Mesenteric fat pad (tissue), 1 donor: ENCODE data around the gene TRPV5. TPM values are rescaled to one million over a fixed set of nuclear protein-coding genes. Genes with fewer than 3 reads are reported as not detected.

Experiments used
- DNase-seq: peaks from one replicate; pipeline ENCODE4 v3.0.0-alpha.2; 2020; ENCODE audit warnings: low spot score
- total RNA-seq: library from RNA; stranded (reverse); fragmentation: NEBNext Ultra II Directional; extraction: Animal tissue kit (Norgen Biotek cat#: 25700); gene quantifications from one replicate; pipeline ENCODE4 v1.2.1, GENCODE V29; 2021
- donor health status: DM: yes; HTN: yes; CAD: no.

Gene TRPV5
- total RNA-seq, 1 donor from 2014 or later: not detected

DNA sequence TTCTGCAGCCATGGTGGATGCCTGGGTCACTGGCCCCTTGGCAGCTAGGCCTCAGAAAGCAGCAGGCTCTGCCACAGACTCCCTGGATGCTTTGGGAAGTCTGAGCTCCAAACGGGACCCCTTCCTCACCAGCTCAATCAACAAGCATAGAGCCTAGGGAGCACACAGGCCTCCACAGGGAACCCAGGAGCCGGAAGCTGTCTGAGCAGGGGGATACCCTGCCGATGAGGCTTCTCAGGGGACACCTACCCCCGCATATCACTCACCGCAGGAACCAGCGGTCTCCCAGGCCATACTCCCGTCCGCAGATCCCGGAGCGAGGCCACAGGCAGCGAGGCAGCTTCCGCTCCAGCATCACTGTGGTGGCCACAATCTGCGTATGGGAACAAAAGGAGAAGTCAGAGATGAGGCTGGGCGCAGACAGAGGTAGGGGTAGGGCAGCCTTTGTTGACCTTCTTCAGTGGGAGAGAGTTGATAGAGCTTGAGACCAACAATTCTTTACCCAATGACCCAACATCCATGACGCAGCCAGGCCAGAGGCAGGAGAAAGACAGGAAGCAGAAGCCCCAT lies 61.4 kb downstream of the TRPV5 start:
- peak; percentile 57 for DNase-seq

DNA sequence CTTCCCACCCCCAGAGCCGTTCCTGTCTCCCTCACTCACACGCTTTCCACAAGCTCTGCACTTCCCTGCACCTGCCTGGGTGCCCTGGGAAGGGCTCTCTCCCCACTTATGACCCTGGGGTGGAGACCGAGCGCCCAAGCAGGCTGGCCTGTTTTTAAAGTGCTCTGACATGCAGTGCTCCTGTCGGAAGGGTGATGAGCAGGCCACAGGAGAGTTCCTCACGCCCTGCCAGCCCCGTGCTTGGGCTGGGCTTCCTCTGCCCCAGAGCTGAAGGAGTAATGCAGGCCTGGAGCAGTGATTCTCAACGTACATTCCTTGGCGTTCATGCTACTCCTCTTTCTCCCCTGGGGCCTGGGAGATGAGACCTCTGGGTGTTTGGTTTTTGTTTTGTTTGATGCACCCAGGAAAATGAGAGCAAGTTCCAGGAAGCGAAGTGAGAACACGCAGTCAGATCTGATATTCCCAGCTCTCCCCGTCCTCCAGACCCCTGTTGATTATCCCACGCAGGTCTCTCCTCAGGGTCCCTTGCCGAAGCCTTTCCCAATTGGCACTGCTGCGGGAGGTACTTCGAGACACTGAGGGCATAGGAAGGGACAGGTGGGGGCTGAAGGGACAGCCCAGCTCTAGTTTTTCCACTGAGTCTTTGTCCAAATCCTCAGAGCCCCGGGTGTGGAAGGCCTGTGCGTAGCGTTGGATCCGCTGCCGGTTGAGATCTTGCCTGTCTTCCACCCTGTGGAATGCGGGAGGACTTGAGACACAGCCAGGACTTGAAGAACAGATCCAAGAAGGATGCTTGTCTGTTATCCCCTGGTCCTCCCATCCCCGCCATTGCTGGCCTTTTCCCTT lies 62.1 kb downstream of the TRPV5 start:
- peak; percentile 65 for DNase-seq

DNA sequence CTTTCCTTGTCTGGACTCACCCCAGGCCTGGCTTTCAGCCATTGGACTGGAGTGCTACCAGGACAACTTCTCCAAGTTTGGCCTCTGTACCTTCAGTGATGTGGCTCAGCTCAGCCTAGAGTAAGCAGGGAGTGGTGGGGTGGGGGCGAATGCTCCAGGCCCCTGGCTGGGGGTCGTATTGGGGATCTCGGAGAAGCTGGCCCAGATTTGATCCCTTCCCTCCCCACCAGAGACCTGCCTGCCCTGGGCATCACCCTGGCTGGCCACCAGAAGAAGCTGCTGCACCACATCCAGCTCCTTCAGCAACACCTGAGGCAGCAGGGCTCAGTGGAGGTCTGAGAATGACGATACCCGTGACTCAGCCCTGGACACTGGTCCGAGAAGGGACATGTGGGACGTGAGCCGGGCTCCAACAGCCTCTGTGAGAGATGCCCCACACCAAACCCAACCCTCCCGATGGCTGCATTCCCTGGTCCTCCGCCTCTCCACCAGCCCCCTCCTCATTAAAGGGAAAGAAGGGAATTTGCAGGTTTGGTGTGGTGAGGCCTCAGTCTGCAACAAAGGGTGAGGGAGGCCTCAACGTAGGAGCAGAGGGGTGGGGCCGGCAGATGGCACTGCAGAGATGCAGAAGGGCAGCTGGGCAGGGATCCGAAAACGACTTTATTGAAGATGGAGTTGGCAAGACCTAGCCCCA lies 62.8 kb downstream of the TRPV5 start:
- peak; percentile 84 for DNase-seq

DNA sequence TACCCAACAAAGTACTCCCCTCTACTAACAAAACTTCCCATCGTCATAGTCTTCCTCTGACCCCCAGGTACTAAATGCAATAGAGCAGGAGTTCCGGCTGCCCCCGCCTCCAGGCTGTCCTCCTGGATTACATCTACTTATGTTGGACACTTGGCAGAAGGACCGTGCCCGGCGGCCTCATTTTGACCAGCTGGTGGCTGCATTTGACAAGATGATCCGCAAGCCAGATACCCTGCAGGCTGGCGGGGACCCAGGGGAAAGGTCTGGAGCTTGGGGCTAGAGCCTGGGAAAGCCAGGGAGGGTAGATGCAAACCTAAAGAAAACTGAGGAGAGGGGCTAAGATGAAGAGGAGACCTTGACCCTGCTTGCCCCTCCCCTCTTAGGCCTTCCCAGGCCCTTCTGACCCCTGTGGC lies 63.4 kb downstream of the TRPV5 start:
- peak; percentile 81 for DNase-seq

DNA sequence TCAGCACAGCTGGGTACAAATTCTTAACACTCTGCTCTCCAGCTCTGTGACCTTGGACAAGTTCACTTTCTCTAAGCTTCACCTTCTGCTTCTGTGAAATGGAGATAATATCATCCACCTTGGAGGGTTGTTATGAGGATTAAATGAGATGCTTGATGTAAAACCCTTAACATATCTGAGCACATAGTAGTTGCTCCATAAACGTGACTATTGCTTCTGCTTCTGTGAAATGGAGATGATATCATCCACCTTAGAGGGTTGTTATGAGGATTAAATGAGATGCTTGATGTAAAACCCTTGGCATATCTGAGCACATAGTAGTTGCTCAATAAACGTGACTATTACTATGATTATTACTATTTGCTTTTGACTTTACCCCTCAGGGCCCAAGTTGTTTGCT lies 64.1 kb downstream of the TRPV5 start:
- no peak for DNase-seq

DNA sequence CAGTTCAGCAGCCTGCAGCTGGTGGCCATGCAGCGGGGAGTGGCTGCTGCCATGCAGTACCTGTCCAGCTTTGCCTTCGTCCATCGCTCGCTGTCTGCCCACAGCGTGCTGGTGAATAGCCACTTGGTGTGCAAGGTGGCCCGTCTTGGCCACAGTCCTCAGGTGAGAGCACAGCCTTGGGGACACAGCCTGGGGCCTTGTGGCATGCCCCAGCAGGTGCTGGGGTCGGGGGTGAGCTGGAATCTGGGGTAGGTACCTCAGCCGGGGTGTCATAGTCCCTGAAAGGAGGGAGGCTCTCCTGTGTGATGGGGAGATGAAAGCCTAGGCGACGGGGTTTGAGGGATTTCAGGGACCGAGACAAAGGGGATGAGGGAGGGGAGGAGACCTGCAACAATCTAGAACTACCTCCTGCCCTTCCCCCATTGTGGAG lies 64.5 kb downstream of the TRPV5 start:
- DNase-seq: peak; percentile 69

DNA sequence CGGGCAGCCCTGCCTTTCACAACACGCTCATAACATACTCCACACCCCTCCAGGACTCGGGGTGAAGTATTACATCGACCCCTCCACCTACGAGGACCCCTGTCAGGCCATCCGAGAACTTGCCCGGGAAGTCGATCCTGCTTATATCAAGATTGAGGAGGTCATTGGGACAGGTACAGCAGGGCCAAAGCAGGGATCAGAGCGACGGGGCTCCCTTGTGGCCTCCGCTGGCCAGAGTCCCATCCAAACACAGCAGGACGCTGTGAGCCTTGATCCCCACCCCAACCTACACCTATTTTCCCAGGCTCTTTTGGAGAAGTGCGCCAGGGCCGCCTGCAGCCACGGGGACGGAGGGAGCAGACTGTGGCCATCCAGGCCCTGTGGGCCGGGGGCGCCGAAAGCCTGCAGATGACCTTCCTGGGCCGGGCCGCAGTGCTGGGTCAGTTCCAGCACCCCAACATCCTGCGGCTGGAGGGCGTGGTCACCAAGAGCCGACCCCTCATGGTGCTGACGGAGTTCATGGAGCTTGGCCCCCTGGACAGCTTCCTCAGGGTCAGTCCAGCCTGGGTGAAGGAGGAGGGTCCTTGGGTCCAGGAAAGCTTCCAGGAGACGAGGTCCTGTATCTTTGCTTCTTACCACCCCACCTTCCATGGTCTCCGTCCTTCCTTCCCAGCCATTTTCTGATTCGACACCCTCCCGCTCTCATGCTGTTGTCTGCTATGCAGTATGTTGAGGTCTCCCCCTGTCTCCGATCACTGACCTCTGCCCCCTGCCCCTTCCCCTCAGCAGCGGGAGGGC lies 65.2 kb downstream of the TRPV5 start:
- peak; percentile 73 for DNase-seq

DNA sequence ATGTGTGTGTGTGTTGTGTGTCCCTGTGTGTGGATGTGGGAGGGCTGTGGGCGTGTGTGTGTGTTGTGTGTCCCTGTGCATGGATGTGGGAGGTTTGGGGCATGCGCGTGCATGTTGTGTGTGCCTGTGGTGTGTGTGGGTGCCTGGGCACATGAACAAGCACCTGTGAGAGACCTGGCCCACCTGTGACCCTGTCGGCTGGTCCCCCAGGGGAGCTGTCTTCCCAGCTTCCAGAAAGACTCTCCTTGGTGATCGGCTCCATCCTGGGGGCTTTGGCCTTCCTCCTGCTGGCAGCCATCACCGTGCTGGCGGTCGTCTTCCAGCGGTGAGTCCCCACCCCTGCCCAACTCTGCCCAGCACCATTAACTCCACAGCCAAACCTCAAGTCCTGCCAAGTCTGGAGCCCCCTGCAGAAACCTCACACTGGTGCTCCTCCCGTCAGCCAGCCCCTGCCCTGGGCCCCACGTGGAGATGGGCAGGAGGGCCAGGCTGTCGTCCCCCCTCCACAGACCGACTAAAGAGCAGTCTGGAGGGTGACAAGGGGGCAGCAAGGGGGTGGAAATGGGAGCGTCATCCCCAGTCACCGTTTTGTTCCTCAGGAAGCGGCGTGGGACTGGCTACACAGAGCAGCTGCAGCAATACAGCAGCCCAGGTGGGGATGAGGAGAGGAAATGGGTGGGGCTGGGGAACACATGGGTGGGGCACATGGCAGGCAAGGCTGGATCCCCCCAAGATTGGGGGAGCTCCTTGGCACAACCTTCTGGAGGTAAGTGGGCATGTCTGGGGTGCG lies 66.0 kb downstream of the TRPV5 start:
- peak; percentile 82 for DNase-seq

DNA sequence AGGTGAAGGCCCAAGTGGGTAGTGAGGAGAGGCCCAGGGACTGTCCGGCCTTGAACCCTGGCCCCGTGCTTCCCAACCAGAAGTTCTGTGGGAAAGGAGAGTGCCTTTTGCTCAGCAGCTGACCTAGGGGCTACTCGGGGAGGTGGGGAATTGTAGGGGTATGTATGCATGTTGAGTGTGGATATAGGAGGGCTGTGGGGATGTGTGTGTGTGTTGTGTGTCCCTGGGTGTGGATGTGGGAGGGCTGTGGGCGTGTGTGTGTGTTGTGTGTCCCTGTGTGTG lies 66.5 kb downstream of the TRPV5 start:
- DNase-seq: peak; percentile 62

DNA sequence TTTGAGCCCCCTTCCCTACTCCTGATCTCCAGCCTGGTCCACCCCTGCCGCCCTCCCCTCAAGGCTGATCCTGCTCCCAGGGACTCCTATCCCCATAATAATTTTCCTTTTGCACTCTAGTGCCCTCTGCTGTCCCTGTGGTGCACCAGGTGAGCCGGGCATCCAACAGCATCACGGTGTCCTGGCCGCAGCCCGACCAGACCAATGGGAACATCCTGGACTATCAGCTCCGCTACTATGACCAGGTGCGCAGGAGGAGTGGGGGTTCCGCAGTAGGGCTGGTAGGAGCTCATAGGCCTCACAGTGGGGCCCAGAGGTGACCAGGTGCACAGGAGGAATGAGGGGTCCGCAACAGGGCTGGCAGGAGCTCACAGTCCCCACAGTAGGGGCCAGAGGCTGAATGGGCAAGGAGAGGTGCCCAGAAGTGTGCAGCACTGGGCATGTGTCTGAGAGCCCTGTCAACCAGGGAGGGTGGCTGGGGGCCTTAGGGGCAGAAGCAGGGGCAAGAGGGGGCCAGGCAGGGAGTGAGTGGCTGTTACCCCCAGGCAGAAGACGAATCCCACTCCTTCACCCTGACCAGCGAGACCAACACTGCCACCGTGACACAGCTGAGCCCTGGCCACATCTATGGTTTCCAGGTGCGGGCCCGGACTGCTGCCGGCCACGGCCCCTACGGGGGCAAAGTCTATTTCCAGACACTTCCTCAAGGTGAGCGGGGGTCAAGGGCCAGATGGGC lies 67.0 kb downstream of the TRPV5 start:
- peak; percentile 64 for DNase-seq

DNA sequence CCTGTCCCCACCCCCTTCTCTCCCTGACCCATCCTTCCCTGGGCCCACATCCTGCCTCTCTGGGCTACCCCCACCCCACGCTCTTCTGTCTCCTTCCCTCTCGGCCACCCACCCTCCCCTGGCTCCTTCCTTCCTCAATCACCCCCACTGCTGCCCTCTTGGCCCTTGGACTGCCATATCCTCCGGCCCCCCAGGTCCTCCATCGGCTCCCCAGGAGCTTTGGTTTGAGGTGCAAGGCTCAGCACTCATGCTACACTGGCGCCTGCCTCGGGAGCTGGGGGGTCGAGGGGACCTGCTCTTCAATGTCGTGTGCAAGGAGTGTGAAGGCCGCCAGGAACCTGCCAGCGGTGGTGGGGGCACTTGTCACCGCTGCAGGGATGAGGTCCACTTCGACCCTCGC lies 67.8 kb downstream of the TRPV5 start:
- DNase-seq: peak; percentile 68

DNA sequence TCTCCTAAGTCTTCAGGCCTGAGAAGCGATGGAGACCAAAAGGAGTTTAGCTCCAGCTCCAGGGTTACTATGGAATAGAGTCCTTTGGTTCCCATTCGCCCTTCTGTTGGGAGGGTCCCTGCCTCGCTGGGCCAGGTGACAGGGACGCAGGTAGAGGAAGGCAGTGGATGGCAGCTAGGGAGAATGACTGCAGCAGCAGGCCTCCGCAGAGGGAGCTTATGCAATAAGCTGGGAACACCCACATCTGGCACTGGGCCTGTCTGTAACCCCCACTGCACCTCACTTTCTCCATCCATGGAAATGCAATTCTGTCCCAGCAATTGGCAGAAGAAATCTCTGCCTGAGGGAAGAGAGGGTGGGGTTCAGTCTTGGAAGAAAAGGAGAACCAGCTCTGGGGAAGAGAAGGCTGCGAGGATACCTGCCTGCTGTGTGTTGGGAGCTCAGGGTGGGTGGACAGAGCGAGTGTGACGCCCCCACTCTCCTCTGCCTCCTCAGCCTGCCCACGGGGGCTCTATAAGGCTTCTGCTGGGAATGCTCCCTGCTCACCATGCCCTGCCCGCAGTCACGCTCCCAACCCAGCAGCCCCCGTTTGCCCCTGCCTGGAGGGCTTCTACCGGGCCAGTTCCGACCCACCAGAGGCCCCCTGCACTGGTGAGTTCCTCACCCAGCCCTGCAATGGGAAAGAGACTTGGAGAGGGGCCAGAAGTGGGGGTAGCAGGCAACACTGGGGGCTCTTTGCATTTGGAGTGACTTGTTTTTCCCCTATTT lies 68.4 kb downstream of the TRPV5 start:
- peak; percentile 85 for DNase-seq

DNA sequence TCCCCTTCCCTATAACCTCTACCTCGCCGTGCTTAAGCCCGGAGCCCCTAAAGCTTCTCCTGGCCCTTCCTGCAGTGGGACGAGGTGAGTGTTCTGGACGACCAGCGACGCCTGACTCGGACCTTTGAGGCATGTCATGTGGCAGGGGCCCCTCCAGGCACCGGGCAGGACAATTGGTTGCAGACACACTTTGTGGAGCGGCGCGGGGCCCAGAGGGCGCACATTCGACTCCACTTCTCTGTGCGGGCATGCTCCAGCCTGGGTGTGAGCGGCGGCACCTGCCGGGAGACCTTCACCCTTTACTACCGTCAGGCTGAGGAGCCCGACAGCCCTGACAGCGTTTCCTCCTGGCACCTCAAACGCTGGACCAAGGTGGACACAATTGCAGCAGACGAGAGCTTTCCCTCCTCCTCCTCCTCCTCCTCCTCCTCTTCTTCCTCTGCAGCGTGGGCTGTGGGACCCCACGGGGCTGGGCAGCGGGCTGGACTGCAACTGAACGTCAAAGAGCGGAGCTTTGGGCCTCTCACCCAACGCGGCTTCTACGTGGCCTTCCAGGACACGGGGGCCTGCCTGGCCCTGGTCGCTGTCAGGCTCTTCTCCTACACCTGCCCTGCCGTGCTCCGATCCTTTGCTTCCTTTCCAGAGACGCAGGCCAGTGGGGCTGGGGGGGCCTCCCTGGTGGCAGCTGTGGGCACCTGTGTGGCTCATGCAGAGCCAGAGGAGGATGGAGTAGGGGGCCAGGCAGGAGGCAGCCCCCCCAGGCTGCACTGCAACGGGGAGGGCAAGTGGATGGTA lies 69.5 kb downstream of the TRPV5 start:
- peak; percentile 76 for DNase-seq

DNA sequence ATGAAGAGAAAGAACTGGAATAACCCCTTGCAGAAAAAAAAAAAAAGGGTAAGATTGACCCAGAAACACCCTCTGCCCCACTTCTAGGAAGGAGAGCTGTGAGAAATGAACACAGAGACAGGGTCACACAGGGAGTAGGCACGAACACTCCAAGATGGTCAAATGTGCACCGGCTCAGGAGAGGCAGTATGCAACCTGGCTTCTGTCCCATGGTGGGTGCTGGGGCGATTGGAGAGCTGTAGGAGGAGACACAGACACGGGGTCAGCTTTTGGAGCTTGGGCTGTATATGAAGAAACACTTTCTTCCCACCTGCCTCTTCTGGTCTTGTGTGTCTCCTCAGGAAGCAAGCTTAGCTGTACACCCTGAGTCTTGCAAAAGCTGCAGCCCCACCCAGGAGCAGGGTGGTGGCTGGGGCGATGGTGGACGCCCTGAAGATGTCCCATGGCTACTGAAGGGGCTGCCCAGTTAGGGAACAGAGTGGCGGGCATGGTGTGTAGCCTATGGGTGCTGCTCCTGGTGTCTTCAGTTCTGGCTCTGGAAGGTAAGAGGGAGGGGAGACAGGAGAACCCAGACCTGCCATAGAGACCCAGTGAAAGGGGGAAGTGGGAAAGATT lies 70.7 kb downstream of the TRPV5 start:
- no peak for DNase-seq

DNA sequence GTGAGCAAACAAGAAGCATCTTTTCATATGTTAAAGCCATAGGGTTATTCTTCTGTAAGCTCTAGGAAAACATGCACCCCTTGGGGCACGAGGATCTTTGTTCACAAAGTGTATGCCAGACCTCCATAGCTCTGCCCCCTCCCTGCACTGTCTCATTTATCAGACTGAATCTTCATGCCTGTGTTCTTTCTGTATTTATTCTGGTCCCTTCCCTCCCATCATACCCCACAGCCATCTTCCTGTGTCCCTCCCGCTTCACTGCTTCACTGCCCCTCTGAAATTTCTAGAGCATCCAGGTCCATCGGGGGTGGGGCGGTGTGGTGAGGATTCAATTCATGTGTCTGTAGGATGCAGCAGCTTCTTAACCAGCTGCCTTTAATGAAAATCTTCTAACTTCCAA lies 71.2 kb downstream of the TRPV5 start:
- DNase-seq: no peak

DNA sequence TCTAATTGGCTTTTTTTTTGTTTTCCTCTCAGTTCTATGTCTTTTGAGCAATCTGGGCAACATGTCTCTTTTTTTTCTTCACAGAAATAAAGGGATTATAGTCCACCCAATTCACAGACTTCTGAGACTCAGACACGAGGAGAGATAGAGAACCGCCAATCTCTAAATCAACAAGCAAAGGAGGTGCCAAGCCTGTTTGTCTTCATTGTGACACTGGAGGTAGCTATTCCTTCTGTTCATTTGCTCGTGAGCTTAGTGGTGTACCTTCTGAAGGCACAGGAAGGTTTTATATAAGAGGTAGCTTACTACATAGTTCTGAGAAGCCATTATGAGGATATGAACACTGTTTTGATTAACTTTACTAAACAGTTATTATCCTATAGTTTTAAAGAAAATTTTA lies 72.6 kb downstream of the TRPV5 start:
- no peak for DNase-seq

DNA sequence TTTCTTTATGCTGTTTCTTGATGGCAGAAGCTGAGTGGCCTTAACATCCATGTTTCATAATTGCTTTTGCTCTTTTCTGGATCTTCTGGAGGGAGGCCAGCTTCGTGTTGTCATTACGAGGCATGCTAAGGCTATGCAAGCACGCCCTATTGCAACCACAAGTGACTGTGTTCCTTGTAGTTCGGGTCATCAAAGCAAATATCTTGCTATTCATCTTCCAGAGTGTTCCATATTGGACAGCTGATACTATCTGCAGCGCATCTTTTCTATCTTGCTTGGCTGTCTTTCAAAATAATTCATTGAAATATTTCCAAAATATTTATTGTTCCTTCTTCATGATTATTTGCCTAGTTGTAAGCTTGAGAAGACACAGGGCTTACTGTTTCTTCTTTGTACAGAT lies 73.7 kb downstream of the TRPV5 start:
- DNase-seq: no peak

DNA sequence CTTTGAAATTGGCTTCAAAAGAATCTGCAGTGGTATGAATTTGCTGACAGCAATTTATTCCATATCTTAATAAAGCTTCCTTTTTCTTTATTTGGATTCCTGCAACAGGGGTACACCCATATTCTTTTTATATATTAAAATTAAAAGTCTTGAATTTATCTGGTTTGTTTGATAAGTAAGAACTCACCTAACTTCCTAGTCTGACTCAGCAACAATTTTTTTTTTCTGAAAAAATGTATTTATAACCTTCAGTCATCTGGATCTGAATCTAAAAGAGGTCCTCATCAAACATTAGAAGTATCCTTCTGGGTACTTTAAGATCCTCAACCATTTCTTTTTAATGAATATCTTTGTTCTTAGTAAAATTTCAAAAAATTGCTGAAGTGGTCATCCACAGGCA lies 74.1 kb downstream of the TRPV5 start:
- no peak for DNase-seq
